Measurements from ENCODE around the gene FARS2. TPM values are rescaled to one million over a fixed set of nuclear protein-coding genes. Genes with fewer than 3 reads are reported as not detected.
A peak's percentile ranks its signal among the peaks of the same experiment; 100 is the strongest.

FARS2 gene
- total RNA-seq, 1 experiment from 2014 or later, result 13.8 TPM

DNA sequence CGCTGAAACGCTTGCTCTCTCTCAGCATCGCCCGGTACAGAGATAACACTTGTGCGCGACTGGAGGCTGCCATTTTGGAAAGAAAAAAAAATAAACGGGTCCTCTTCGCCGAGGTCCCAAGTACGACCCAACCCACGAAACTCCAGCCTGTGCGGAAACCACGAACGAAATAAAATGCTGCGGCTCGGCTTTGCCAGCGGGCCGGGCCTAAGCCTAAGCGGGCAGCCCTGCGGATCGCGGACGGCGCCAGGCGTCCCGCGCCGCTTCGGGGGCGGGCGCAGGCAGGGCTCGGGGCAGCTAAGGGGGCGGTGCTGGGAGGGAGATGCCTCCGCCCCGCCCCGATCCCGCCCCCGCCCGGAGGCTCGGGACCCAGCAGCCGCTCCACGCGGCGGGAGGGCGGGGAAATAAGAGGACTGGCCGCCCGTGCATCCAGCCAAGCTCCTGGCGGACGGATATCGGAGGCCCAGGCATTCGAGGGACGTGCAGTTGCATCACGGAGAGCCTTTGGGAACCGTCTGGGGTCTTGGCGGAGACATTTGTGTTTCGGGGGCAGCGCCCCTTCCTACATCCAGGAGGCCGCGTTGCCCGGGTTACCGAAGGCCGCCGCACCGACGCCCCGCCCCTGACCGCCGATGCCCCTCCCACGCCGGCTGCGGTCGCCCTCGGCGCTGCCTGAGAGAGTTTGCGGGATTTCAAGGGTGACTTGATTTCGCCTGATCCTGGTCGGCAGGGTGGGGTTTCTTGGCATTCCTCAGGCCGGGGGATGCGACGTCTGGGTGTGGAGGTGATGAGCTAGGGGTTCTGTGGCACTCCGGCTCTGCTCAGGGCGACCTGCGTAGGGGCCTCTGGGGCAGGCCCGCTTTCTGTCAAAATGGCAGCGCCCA is at the start of gene FARS2, which contains the start of gene LYRM4 (continued):
- TF ChIP-seq EZH2phosphoT487 (IDR thresholded peaks at IDR 0.05; ENCODE audit: borderline replicate concordance) (no peak), TCF7L2 (IDR thresholded peaks at IDR 0.05; ENCODE audit: borderline replicate concordance, extremely low read depth, insufficient read depth, insufficient read length) (peak; percentile 78), ATF3 (IDR thresholded peaks at IDR 0.05) (no peak), EZH2 (IDR thresholded peaks at IDR 0.05) (no peak), POLR2A (IDR thresholded peaks at IDR 0.05; ENCODE audit: borderline replicate concordance, extremely low read depth, insufficient read depth, insufficient read length) (no peak), SIN3A (IDR thresholded peaks at IDR 0.05; ENCODE audit: low read depth) (peak; percentile 47; the same call in 1 of the 2 replicates)

DNA sequence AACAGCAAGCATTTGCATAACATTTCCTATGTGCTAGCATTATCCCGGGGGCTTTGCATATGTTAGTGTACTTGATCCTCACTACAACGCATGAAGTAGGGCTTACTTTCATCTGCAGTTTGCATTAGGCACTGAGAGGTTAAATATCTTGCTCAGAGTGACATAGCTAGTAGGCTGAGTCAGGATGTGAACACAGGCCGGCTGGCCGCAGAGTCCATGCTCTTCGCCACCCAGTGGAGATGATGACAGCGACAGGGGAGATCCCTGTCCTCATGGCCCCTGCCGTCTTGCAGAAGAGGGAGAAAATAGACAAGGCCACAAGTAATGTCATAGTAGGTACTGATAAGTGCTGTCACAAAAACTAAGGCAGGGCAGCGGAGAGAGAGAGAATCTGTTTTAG is 47.5 kb upstream of the FARS2 start:
- ATAC-seq (no peak), DNase-seq (ENCODE audit: low read depth, low spot score) (no peak)
- Histone ChIP-seq H2AFZ (ENCODE audit: low read depth, low read length, poor library complexity, severe bottlenecking) (no peak overlapping the region), H3K9me2 (ENCODE audit: insufficient read depth) (no peaks in the 10 kb centered on the region), H3K27ac (ENCODE audit: low read depth, low read length) (no peak overlapping the region), H3K4me2 (ENCODE audit: low read length) (no peak overlapping the region), H3K4me1 (ENCODE audit: control insufficient read depth in 1 of 2, insufficient read depth in 2 of 2, low read length in 2 of 2) (no peaks in the 10 kb centered on the region), H3K9me3 (ENCODE audit: control insufficient read depth in 1 of 2, insufficient read depth in 1 of 2, low read depth in 1 of 2, low read length in 2 of 2) (no peaks in the 10 kb centered on the region), H3K27me3 (ENCODE audit: insufficient read depth, low read length) (no peaks in the 10 kb centered on the region), H3K4me3 (replicated peaks in 1 of 2; ENCODE audit: low read depth in 1 of 2, low read length in 2 of 2) (no peak overlapping the region), H3K9ac (ENCODE audit: low read length) (no peak overlapping the region), H4K20me1 (ENCODE audit: insufficient read depth) (no peaks in the 10 kb centered on the region), H3K79me2 (ENCODE audit: insufficient read depth, low read length) (no peaks in the 10 kb centered on the region), H3K36me3 (ENCODE audit: control insufficient read depth in 1 of 2, insufficient read depth in 2 of 2, low read length in 2 of 2) (peaks cover 2 to 5% of the 10 kb centered on the region in 2 experiments; a peak in 1 of 4 replicates)
- POLR2A ChIA-PET, result no interaction called here
- intact Hi-C loops (cut with micrococcal nuclease), result loop anchor here (2.0 kb wide), 1 partner anchor 189 kb away; no protein-coding TSS in a partner anchor
- no peak for TF ChIP-seq CEBPB (IDR thresholded peaks at IDR 0.05; ENCODE audit: low read depth)
- TF ChIP-seq, protein P1, sequence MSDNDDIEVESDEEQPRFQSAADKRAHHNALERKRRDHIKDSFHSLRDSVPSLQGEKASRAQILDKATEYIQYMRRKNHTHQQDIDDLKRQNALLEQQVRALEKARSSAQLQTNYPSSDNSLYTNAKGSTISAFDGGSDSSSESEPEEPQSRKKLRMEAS (IDR thresholded peaks at IDR 0.05), result no peak
- no peak for TF ChIP-seq POLR2AphosphoS5 (IDR thresholded peaks at IDR 0.05; ENCODE audit: low read depth, low read length)
- TF ChIP-seq JUND (IDR thresholded peaks at IDR 0.05), result no peak
- no peak for TF ChIP-seq ZNF274 (IDR thresholded peaks at IDR 0.05; ENCODE audit: low read depth, low read length)
- no peak for TF ChIP-seq SIN3A (IDR thresholded peaks at IDR 0.05; ENCODE audit: low read depth)
- CTCF ChIA-PET, result no interaction called here
- BruUV-seq (replicated peaks), result no TSS peak
- RAD21 ChIA-PET (ENCODE audit: low non-redundant PET in 1 of 2, low total read pairs in 2 of 2, uncharacterized antibody in 2 of 2, unreplicated experiment in 2 of 2), result no interaction called here

All from HCT116 (cell line).